Stimulated activated effector memory CD8-positive, alpha-beta T cell treated with anti-CD3 and anti-CD28 coated beads, Interleukin-12 subunit alpha, Interleukin-12 subunit beta, amount 100 ng/mL, for 72 hours (primary cell): ENCODE measurements around the gene DIAPH1.

Experiments used
- ATAC-seq: fragments of 150-1000 bp; cut with Tn5 transposase; 2 replicates; pipeline ENCODE4 v1.10.0; 2021
- DNase-seq, 2 donors: peaks; one replicate each; pipeline ENCODE4 v3.0.0; 2021 to 2022; ENCODE audit warnings: low spot score in 2 of 2
- H3K27ac Mint-ChIP-seq: one replicate; pipeline ENCODE4 v1.8.0; 2022; ENCODE audit warnings: mild to moderate bottlenecking, mixed read lengths
- H3K36me3 Mint-ChIP-seq: one replicate; pipeline ENCODE4 v1.8.0; 2022; ENCODE audit warnings: mild to moderate bottlenecking, mixed read lengths
- H3K4me1 Mint-ChIP-seq: one replicate; pipeline ENCODE4 v1.8.0; 2022; ENCODE audit warnings: mixed read lengths
- H3K4me3 Mint-ChIP-seq: one replicate; pipeline ENCODE4 v1.8.0; 2022; ENCODE audit warnings: mild to moderate bottlenecking, mixed read lengths
- H3K9me3 Mint-ChIP-seq: one replicate; pipeline ENCODE4 v1.8.0; 2022; ENCODE audit warnings: mixed read lengths

Gene DIAPH1

DNA sequence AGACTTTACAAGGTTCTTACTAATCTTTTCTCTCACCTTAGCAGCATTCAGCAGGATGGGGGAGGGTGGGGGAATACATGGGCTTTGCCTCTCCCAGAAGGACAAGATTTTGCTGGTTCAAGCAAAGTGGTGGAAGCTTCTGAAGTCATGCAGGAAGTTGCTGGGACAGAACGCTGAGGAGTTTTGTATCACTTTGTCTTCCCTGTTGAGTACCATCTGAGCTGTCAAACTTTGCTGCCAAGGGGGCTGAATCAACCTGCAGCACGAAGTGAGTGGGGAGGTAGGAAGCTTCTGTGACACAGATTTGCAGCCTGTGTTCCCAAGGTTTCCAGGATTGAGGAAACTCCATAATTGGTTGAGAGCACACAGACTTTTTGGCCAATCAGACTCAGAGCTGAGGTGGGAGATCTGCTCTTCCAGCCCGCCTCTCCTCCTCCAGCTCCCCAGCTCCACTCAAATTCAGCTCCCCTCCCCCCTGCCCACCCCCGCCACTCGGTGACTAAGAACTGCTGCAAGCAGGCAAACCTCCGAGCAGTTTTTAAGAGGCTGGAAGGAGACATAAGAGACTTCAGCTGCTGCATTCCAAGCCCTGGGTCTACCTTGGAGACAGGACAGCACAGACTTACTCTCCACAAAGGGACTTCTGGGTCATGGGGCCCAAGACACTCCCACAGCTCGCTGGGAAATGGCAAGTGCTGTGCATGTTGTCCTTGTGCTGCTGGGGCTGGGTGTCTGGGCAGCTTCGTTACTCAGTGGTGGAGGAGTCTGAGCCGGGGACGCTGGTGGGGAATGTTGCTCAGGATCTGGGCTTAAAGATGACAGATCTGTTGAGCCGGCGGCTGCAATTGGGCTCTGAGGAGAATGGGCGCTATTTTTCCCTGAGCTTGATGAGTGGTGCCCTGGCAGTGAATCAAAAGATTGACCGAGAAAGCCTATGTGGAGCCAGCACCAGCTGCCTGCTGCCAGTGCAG, 129.9 kb downstream of the DIAPH1 start, which contains the start of gene PCDHGC5:
Gene PCDHGC5 (plus strand): TSS at position 491 of the 971 bp plus-strand sequence. CDS start 160 bp downstream, at position 651.
- Mint-ChIP-seq H3K27ac (no peak within 1 kb of the TSS), H3K4me1 (peaks cover 28% of the 10 kb centered on the region), H3K9me3 (no peaks in the 10 kb centered on the region), H3K4me3 (no peak within 1 kb of the TSS), H3K36me3 (no peaks in the 10 kb centered on the region)
- DNase-seq, result no peak
- no peak for ATAC-seq

DNA sequence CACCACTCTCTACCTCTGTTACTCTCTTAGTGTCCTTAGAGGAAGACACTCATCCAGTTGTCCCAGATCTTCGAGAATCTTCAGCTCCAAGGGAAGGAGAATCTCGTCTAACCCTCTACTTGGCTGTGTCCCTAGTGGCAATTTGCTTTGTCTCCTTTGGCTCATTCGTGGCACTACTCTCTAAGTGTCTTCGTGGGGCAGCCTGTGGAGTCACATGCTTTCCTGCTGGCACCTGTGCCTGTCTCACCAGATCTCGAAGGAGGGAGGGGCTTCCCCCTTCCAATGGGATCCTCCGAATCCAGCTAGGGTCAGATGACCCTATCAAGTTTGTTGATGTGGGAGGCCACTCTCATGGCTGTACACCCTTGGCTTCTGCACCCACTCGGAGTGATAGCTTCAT, 131.7 kb downstream of the DIAPH1 start:
- no peak overlapping the region for H3K4me3 Mint-ChIP-seq
- peaks cover 20% of the 10 kb centered on the region for H3K4me1 Mint-ChIP-seq
- H3K27ac Mint-ChIP-seq, result no peak overlapping the region
- ATAC-seq (no peak), DNase-seq (no peak)
- no peaks in the 10 kb centered on the region for H3K36me3 Mint-ChIP-seq
- no peaks in the 10 kb centered on the region for H3K9me3 Mint-ChIP-seq

DNA sequence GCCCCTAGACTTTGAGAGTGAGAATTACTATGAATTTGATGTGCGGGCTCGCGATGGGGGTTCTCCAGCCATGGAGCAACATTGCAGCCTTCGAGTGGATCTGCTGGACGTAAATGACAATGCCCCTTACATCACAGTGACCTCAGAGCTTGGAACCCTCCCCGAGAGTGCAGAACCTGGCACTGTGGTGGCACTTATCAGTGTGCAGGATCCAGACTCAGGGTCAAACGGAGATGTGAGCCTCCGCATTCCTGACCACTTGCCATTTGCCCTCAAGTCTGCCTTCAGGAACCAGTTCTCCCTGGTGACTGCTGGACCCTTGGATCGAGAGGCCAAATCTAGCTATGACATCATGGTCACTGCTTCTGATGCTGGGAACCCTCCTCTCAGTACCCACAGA, 132.7 kb downstream of the DIAPH1 start:
- no peak for ATAC-seq
- no peak overlapping the region for H3K27ac Mint-ChIP-seq
- no peak overlapping the region for H3K4me3 Mint-ChIP-seq
- no peaks in the 10 kb centered on the region for H3K9me3 Mint-ChIP-seq
- no peaks in the 10 kb centered on the region for H3K36me3 Mint-ChIP-seq
- H3K4me1 Mint-ChIP-seq, result peaks cover 17% of the 10 kb centered on the region
- no peak for DNase-seq

DNA sequence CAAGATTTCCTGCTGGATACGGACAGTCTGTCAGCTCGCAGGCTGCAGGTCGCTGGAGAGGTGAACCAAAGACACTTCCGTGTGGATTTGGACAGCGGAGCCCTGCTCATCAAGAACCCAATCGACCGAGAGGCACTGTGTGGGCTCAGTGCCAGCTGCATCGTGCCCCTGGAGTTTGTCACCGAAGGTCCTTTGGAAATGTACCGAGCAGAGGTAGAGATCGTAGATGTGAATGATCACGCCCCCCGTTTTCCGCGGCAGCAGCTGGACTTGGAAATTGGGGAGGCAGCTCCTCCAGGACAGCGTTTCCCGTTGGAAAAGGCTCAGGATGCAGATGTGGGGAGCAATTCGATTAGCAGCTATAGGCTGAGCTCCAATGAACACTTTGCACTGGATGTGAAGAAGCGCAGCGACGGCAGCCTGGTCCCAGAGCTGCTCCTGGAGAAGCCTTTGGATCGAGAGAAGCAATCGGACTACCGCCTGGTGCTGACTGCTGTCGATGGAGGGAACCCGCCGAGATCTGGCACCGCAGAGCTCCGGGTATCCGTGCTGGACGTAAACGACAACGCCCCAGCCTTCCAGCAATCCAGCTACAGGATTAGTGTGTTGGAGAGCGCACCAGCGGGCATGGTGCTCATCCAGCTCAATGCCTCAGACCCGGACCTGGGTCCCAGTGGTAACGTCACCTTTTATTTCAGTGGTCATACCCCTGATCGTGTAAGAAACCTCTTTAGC, 133.3 kb downstream of the DIAPH1 start:
- H3K36me3 Mint-ChIP-seq, result no peaks in the 10 kb centered on the region
- H3K27ac Mint-ChIP-seq, result no peak overlapping the region
- H3K9me3 Mint-ChIP-seq, result no peaks in the 10 kb centered on the region
- ATAC-seq (no peak), DNase-seq (no peak)
- H3K4me3 Mint-ChIP-seq, result peak overlapping the region; percentile 41
- H3K4me1 Mint-ChIP-seq, result peaks cover 13% of the 10 kb centered on the region

DNA sequence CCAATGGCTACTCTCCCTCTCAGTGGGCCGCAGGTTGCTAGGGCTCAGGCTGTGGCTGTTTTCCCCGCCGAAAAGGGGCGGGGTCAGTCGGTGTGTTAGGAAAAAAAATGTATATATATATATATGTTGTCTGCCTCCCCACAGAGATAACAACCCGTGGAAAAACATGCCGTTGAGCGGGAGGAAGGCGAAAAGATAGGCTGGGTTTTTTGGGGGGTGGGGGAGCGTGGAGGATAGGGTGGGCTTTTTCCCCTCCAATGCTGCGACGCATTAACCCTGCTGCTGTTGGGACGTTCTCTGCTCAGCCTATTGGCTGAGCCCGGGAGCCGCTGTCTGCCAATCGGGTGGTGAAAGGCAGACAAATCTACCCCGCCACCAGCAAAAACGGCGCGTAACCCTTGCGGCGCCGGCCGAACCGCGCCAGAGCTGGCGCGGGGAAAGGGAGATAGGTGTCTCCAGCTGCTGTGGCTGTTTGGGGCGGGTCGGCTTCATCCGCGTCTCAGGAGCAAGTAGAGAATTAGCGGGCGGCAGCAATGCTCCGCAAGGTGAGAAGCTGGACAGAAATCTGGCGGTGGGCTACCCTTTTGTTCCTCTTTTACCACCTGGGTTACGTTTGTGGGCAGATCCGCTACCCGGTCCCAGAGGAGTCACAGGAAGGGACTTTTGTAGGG, 134.0 kb downstream of the DIAPH1 start, which contains the start of gene PCDHGC4:
Gene PCDHGC4 (plus strand): TSS at position 390 of the 671 bp plus-strand sequence. CDS start 144 bp downstream, at position 534.
- Mint-ChIP-seq H3K36me3 (no peaks in the 10 kb centered on the region), H3K4me1 (peaks cover 13% of the 10 kb centered on the region), H3K27ac (no peak within 1 kb of the TSS), H3K4me3 (peak within 1 kb of the TSS; percentile 41), H3K9me3 (no peaks in the 10 kb centered on the region)
- DNase-seq, result no peak
- ATAC-seq, result no peak

DNA sequence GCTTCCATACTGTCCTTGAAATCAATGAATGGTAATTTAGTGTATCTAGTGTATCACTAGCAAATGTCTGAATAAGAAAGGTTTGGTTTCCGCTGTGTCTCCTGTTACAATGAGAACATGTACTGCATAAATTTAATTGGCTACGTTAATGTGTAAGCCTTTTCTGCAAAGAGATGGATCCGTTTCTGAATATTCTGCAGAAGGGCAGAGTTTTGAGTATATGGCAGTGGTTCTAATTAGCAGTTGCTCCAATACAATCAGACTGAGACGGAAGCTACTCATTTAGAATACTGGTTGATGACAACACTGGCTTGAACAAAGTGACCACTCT, 134.5 kb downstream of the DIAPH1 start:
- no peak for DNase-seq
- H3K9me3 Mint-ChIP-seq, result no peaks in the 10 kb centered on the region
- no peaks in the 10 kb centered on the region for H3K36me3 Mint-ChIP-seq
- no peak overlapping the region for H3K27ac Mint-ChIP-seq
- peaks cover 13% of the 10 kb centered on the region for H3K4me1 Mint-ChIP-seq
- no peak for ATAC-seq
- peak overlapping the region; percentile 41 for H3K4me3 Mint-ChIP-seq

DNA sequence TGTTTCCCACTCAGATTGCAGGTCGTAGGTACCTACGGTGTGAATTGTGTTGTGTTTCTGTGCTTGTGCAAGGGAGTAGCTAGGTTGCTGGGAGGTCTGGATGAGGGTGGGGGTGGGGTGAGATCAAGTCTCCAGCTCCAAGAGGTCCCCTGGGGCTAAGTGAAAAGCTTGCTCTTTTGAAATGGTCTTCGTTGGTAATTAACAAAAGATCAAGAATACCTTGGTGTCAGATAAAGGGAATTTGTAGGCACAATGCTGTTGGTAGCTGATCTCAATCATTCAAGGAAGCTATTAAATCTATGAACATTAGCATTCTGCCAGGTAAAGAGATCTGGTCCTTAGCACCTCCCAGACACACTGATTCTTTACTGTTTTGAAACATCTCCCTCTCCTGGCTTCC, 134.9 kb downstream of the DIAPH1 start:
- no peaks in the 10 kb centered on the region for H3K9me3 Mint-ChIP-seq
- no peak for DNase-seq
- H3K4me3 Mint-ChIP-seq, result no peak overlapping the region
- no peaks in the 10 kb centered on the region for H3K36me3 Mint-ChIP-seq
- no peak for ATAC-seq
- no peak overlapping the region for H3K27ac Mint-ChIP-seq
- H3K4me1 Mint-ChIP-seq, result peaks cover 13% of the 10 kb centered on the region

DNA sequence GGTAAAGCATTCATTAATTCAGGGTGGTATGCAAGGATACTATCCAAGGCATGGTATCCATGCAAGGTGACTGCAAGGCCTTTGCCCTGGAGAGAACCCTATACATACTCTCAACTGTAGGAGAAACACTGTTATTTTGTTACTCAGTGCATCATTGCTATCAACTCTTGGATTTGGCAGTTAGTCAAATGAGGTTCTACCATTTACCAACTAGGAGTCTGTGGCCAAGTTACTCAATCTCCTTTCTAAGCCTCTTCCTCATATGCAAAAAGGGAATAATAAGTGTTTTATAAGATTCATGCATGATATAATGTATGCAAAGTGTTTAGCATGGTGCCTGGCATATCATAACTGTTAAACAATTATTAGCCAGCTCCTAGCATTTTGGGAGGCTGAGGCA, 139.0 kb downstream of the DIAPH1 start:
- Mint-ChIP-seq H3K4me3 (no peak overlapping the region), H3K36me3 (no peaks in the 10 kb centered on the region), H3K4me1 (peaks cover 33% of the 10 kb centered on the region), H3K27ac (no peak overlapping the region), H3K9me3 (no peaks in the 10 kb centered on the region)
- DNase-seq, result no peak
- no peak for ATAC-seq

DNA sequence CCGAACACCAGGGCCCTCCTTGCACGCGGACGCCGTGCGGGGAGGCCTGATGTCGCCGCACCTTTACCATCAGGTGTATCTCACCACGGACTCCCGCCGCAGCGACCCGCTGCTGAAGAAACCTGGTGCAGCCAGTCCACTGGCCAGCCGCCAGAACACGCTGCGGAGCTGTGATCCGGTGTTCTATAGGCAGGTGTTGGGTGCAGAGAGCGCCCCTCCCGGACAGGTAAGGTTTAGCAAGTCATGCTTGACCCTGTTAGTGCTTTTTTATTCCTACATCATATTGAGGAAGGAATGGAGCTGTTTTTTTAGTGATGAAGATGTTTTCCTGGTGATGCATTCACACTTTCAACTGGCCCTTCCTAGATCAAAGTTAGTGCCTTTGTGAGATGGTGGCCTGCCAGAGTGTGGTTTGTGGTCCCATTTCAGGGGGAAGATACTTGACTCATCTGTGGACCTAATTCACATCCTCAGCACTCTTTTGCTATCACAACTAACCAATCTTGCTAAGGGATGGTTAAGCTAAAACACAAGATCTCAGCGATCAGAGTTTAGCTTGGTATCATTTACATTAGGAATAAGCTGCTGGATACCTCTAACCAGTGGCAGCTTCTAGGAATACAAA, 140.4 kb downstream of the DIAPH1 start:
- H3K36me3 Mint-ChIP-seq, result no peaks in the 10 kb centered on the region
- no peak overlapping the region for H3K27ac Mint-ChIP-seq
- H3K4me1 Mint-ChIP-seq, result peaks cover 32% of the 10 kb centered on the region
- no peak overlapping the region for H3K4me3 Mint-ChIP-seq
- DNase-seq (no peak), ATAC-seq (peak; percentile 62)
- no peaks in the 10 kb centered on the region for H3K9me3 Mint-ChIP-seq

DNA sequence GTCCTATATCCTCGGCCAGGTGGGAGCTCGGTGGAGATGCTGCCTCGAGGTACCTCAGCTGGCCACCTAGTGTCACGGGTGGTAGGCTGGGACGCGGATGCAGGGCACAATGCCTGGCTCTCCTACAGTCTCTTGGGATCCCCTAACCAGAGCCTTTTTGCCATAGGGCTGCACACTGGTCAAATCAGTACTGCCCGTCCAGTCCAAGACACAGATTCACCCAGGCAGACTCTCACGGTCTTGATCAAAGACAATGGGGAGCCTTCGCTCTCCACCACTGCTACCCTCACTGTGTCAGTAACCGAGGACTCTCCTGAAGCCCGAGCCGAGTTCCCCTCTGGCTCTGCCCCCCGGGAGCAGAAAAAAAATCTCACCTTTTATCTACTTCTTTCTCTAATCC, 141.0 kb downstream of the DIAPH1 start:
- Mint-ChIP-seq H3K4me3 (peak overlapping the region; percentile 82), H3K27ac (no peak overlapping the region), H3K36me3 (no peaks in the 10 kb centered on the region), H3K4me1 (peaks cover 32% of the 10 kb centered on the region), H3K9me3 (no peaks in the 10 kb centered on the region)
- DNase-seq (no peak), ATAC-seq (no peak)

DNA sequence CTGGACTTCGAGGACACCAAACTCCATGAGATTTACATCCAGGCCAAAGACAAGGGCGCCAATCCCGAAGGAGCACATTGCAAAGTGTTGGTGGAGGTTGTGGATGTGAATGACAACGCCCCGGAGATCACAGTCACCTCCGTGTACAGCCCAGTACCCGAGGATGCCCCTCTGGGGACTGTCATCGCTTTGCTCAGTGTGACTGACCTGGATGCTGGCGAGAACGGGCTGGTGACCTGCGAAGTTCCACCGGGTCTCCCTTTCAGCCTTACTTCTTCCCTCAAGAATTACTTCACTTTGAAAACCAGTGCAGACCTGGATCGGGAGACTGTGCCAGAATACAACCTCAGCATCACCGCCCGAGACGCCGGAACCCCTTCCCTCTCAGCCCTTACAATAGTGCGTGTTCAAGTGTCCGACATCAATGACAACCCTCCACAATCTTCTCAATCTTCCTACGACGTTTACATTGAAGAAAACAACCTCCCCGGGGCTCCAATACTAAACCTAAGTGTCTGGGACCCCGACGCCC, 141.7 kb downstream of the DIAPH1 start:
- no peak overlapping the region for H3K27ac Mint-ChIP-seq
- DNase-seq (no peak), ATAC-seq (no peak)
- H3K9me3 Mint-ChIP-seq, result no peaks in the 10 kb centered on the region
- peaks cover 32% of the 10 kb centered on the region for H3K4me1 Mint-ChIP-seq
- H3K36me3 Mint-ChIP-seq, result no peaks in the 10 kb centered on the region
- peak overlapping the region; percentile 82 for H3K4me3 Mint-ChIP-seq

DNA sequence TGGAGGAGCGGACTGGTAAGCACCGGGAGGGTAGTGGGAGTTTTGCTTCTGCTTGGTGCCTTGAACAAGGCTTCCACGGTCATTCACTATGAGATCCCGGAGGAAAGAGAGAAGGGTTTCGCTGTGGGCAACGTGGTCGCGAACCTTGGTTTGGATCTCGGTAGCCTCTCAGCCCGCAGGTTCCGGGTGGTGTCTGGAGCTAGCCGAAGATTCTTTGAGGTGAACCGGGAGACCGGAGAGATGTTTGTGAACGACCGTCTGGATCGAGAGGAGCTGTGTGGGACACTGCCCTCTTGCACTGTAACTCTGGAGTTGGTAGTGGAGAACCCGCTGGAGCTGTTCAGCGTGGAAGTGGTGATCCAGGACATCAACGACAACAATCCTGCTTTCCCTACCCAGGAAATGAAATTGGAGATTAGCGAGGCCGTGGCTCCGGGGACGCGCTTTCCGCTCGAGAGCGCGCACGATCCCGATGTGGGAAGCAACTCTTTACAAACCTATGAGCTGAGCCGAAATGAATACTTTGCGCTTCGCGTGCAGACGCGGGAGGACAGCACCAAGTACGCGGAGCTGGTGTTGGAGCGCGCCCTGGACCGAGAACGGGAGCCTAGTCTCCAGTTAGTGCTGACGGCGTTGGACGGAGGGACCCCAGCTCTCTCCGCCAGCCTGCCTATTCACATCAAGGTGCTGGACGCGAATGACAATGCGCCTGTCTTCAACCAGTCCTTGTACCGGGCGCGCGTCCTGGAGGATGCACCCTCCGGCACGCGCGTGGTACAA, 142.5 kb downstream of the DIAPH1 start:
- no peak overlapping the region for H3K27ac Mint-ChIP-seq
- no peaks in the 10 kb centered on the region for H3K9me3 Mint-ChIP-seq
- H3K4me3 Mint-ChIP-seq, result peak overlapping the region; percentile 82
- peak; percentile 37 for ATAC-seq
- peaks cover 32% of the 10 kb centered on the region for H3K4me1 Mint-ChIP-seq
- no peaks in the 10 kb centered on the region for H3K36me3 Mint-ChIP-seq
- no peak for DNase-seq

DNA sequence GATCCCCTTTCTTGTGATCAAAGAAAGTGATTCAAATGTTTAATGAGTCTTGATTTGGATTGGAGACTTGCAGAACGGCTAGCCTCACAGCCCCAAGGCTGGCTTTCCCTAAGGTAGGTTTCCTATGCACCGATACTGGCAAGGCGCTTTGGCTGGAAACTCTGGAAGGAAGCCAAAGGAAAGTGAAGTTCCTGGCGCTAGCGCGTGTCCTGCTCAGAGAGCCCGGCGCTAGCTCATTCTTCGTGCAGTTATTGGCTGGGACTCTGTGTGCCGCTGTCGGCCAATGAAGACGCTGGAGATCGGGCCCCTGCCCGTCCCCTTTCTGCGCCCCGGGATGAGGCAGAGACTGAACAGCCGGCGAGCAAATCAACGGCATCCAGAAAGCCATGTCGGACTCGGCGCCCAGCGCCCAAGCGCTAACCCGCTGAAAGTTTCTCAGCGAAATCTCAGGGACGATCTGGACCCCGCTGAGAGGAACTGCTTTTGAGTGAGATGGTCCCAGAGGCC, 143.1 kb downstream of the DIAPH1 start, which contains the start of gene PCDHGC3:
Gene PCDHGC3 (plus strand): TSS at position 342 of the 507 bp plus-strand sequence. CDS start 151 bp downstream, at position 493.
- peak within 1 kb of the TSS; percentile 82 for H3K4me3 Mint-ChIP-seq
- no peaks in the 10 kb centered on the region for H3K9me3 Mint-ChIP-seq
- peak; percentile 86 for ATAC-seq
- DNase-seq, result no peak
- peaks cover 32% of the 10 kb centered on the region for H3K4me1 Mint-ChIP-seq
- H3K36me3 Mint-ChIP-seq, result no peaks in the 10 kb centered on the region
- no peak within 1 kb of the TSS for H3K27ac Mint-ChIP-seq

DNA sequence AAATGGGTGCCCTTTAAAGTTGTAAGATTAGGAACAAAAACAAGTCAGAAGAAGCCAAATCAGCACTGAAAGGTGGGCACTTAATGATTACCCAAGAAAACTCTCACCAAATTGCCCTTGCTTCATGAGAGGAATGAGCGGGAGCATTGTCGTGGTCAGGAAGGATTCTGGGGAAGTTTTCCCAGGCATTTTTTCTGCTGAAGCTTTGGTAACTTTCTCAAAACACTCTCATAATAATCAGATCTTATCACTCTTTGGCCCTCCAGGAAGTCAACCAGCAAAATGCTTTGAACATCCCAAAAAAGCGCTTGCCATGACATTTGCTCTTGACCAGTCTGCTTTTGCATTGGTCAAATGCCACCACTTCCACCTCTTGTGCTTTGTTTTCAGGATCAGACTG, 153.4 kb downstream of the DIAPH1 start:
- H3K27ac Mint-ChIP-seq, result no peak overlapping the region
- no peak for ATAC-seq
- DNase-seq, result no peak
- no peak overlapping the region for H3K4me3 Mint-ChIP-seq
- H3K9me3 Mint-ChIP-seq, result no peaks in the 10 kb centered on the region
- H3K4me1 Mint-ChIP-seq, result no peaks in the 10 kb centered on the region
- no peaks in the 10 kb centered on the region for H3K36me3 Mint-ChIP-seq
